GM23248 (cell line): ENCODE results near the gene GLUL. TPM values are rescaled to one million over a fixed set of nuclear protein-coding genes. Genes with fewer than 3 reads are reported as not detected.

ENCODE experiments used
- DNase-seq: peaks from one replicate; pipeline ENCODE4 v3.0.0-alpha.2; 2015
- H2AFZ ChIP-seq: fragments of 200-600 bp; sonication (generic); 2 replicates; pipeline ENCODE4 v1.6.1; 2016; ENCODE audit warnings: antibody characterized with exemption
- H3F3A ChIP-seq: fragments of 200-600 bp; sonication (generic); 2 replicates; pipeline ENCODE4 v1.6.1; 2016; ENCODE audit warnings: mild to moderate bottlenecking, antibody characterized with exemption, mixed run types; ENCODE audit not compliant: insufficient read depth
- H3K27ac ChIP-seq: fragments of 200-600 bp; sonication (generic); 2 replicates; pipeline ENCODE4 v1.5.1; 2016; ENCODE audit warnings: mild to moderate bottlenecking
- H3K27me3 ChIP-seq: fragments of 200-600 bp; sonication (generic); replicated peaks from 2 replicates; pipeline ENCODE4 v1.6.1; 2016; ENCODE audit warnings: mild to moderate bottlenecking; ENCODE audit not compliant: insufficient read depth
- H3K36me3 ChIP-seq: fragments of 200-600 bp; sonication (generic); 2 replicates; pipeline ENCODE4 v1.6.1; 2016; ENCODE audit warnings: low read depth, mild to moderate bottlenecking
- H3K4me1 ChIP-seq: fragments of 200-600 bp; sonication (generic); 2 replicates; pipeline ENCODE4 v1.6.1; 2016; ENCODE audit warnings: mild to moderate bottlenecking; ENCODE audit not compliant: insufficient read depth
- H3K4me2 ChIP-seq: fragments of 200-600 bp; sonication (generic); one replicate; pipeline ENCODE4 v1.6.1; 2016; ENCODE audit warnings: mild to moderate bottlenecking; ENCODE audit not compliant: unreplicated experiment
- H3K4me3 ChIP-seq: fragments of 200-600 bp; sonication (generic); 2 replicates; pipeline ENCODE4 v1.5.1; 2016; ENCODE audit warnings: mild to moderate bottlenecking
- H3K79me2 ChIP-seq: fragments of 200-600 bp; sonication (generic); 2 replicates; pipeline ENCODE4 v1.6.1; 2016; ENCODE audit warnings: mild to moderate bottlenecking; ENCODE audit not compliant: insufficient read depth
- H3K9ac ChIP-seq: fragments of 200-600 bp; sonication (generic); 2 replicates; pipeline ENCODE4 v1.6.1; 2016; ENCODE audit warnings: mild to moderate bottlenecking
- H3K9me2 ChIP-seq: fragments of 200-600 bp; sonication (generic); 2 replicates; pipeline ENCODE4 v1.6.1; 2016; ENCODE audit warnings: mixed run types, mild to moderate bottlenecking, moderate library complexity; ENCODE audit not compliant: insufficient read depth
- H3K9me3 ChIP-seq: fragments of 200-600 bp; sonication (generic); one replicate; pipeline ENCODE4 v1.6.1; 2017; ENCODE audit warnings: low read depth
- H4K20me1 ChIP-seq: fragments of 200-600 bp; sonication (generic); 2 replicates; pipeline ENCODE4 v1.6.0; 2016; ENCODE audit not compliant: insufficient read depth
- EZH2 ChIP-seq: fragments of 200-600 bp; sonication (generic); IDR thresholded peaks from 2 replicates; pipeline ENCODE4 v1.6.1; 2018; ENCODE audit warnings: antibody characterized with exemption, mild to moderate bottlenecking; ENCODE audit not compliant: insufficient read depth, poor library complexity, severe bottlenecking
- EZH2phosphoT487 ChIP-seq: fragments of 200-600 bp; sonication (generic); IDR thresholded peaks from 2 replicates; pipeline ENCODE4 v1.6.1; 2018; ENCODE audit warnings: antibody characterized with exemption, moderate library complexity, mild to moderate bottlenecking, low read depth; ENCODE audit not compliant: insufficient read depth
- WGBS, 2 experiments: methylation state at CpG; one replicate each; pipeline ENCODE4 v1.1.6; 2015 to 2017; ENCODE audit warnings: low lambda C conversion rate in 2 of 2, low coverage in 1 of 2; ENCODE audit errors: missing lambda C conversion rate in 2 of 2; 5-methylcytosine and 5-hydroxymethylcytosine counted together
- in situ Hi-C: fragments of 300-500 bp; cut with MboI; formaldehyde crosslinking; loops from 2 replicates; pipeline ENCODE4 v1.15.0; 2020
- polyA plus RNA-seq: library from polyadenylated mRNA; unstranded; fragments of >200 nt; fragmentation: Nextera tagmentation; extraction: Ambion mirVana; gene quantifications from 2 replicates; pipeline ENCODE4 v1.2.1, GENCODE V29; 2016
- total RNA-seq: library from RNA; depleted of rRNA; stranded (reverse); fragments of >200 nt; shearing (Covaris generic); gene quantifications from 2 replicates; pipeline ENCODE4 v1.2.3, GENCODE V29; 2014

Gene GLUL
- total and polyA plus RNA-seq, 2 experiments from 2014 or later, result 119 to 160 TPM

DNA sequence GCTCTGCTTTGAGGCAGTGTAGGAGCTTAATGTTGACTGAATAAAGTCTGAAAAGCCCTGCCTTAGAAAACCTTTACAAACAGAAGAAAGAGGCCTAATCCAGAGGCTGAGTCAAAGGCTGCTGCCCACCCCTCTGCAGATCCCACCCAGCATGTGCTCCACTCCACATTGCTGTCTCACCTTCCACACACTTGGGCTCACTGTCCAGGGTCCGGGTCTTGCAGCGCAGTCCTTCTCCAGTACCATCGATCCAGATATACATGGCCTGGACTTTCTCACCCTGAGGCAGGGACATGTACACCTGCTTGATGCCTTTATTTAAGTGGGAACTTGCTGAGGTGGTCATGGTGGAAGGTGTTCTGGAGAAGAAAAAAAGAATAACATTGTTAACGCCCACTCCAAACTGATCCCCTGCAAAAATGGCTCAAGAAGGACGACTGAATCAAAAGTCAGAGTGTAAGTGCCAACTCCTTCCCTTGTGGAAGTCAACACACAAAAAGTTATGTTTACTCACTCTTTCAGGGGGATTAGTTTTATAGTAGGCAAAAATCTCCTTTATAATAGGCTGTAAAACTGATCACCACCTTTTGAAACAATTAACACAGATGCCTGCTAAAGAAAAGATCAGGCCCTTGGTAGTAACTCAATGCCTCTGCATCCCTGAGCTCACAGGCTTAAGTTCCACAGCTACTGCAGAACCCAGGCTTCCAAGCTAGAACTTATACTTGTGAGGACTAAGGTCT is 3.0 kb downstream of the GLUL start:
- WGBS, 2 experiments, result 85 to 86% methylated on average over 5 of the region's 5 CpGs
- Histone ChIP-seq H3K4me1 (peaks cover 9% of the 10 kb centered on the region), H3K9me2 (no peaks in the 10 kb centered on the region), H3K9ac (peak overlapping the region; percentile 93), H4K20me1 (no peaks in the 10 kb centered on the region), H3K9me3 (no peaks in the 10 kb centered on the region), H3K79me2 (peaks cover 43% of the 10 kb centered on the region), H3K4me3 (peak overlapping the region; percentile 95), H3K4me2 (peak overlapping the region; percentile 94), H3K27ac (no peak overlapping the region), H3K27me3 (no peaks in the 10 kb centered on the region), H3K36me3 (peaks cover 47% of the 10 kb centered on the region), H2AFZ (no peak overlapping the region), H3F3A (peaks cover 33% of the 10 kb centered on the region)
- DNase-seq, result peak; percentile 22
- no peak for TF ChIP-seq EZH2phosphoT487
- TF ChIP-seq EZH2, result no peak
- in situ Hi-C loops, result no loop called here

DNA sequence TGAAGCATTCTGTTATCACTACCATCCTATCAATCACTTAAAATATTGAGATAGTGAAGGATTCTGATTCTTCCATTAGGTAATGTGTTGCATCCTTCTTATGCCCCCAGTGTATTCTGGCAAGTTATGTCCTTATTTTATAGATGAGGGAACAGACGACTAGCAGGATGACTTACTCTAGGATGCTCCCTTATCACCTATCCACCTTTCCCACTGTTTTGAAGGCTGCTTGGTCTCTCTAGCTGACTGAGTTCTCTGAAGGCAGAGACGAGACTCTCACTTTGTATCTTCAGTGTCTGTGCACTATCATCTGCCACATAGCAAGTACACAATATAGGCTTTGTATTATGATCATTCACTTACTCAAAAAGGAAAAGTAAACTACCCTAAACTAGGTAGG is 4.0 kb downstream of the GLUL start:
- H3K9me2 ChIP-seq, result no peaks in the 10 kb centered on the region
- H3F3A ChIP-seq, result peaks cover 36% of the 10 kb centered on the region
- H3K9me3 ChIP-seq, result no peaks in the 10 kb centered on the region
- H2AFZ ChIP-seq, result no peak overlapping the region
- no peak for DNase-seq
- H3K9ac ChIP-seq, result no peak overlapping the region
- H4K20me1 ChIP-seq, result no peaks in the 10 kb centered on the region
- peaks cover 9% of the 10 kb centered on the region for H3K4me1 ChIP-seq
- no peak overlapping the region for H3K4me3 ChIP-seq
- H3K36me3 ChIP-seq, result peaks cover 57% of the 10 kb centered on the region
- TF ChIP-seq EZH2 (no peak), EZH2phosphoT487 (no peak)
- no peak overlapping the region for H3K4me2 ChIP-seq
- in situ Hi-C loops, result no loop called here
- no peaks in the 10 kb centered on the region for H3K27me3 ChIP-seq
- WGBS, 2 experiments, result 96 to 100% methylated on average over 2 of the region's 2 CpGs
- peaks cover 43% of the 10 kb centered on the region for H3K79me2 ChIP-seq
- no peak overlapping the region for H3K27ac ChIP-seq

DNA sequence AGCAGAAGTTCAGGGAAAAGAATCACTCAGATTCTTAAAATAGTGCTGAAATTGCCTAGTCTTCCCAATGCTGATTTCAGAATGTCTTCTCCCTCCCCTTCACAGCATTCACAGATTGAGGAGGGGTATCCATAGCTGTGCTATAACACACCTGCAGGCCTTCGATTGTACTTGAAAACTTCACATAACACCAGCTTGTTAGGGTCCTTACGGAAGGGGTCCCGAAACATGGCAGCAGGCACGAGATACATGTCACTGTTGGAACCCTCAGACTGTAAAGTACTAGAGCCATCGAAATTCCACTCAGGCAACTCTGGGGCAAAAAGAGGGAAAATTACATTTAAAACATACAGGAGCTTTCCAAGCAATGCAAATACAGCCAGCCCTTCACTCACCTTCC is 4.6 kb downstream of the GLUL start:
- H3K36me3 ChIP-seq, result peaks cover 59% of the 10 kb centered on the region
- H3K79me2 ChIP-seq, result peaks cover 43% of the 10 kb centered on the region
- no peak overlapping the region for H2AFZ ChIP-seq
- H3K9me3 ChIP-seq, result no peaks in the 10 kb centered on the region
- WGBS, 2 experiments, result 82 to 83% methylated on average over 5 of the region's 5 CpGs
- no peaks in the 10 kb centered on the region for H3K27me3 ChIP-seq
- in situ Hi-C loops, result no loop called here
- no peak overlapping the region for H3K27ac ChIP-seq
- H3K4me2 ChIP-seq, result no peak overlapping the region
- H3K4me3 ChIP-seq, result no peak overlapping the region
- H3F3A ChIP-seq, result peaks cover 37% of the 10 kb centered on the region
- H3K4me1 ChIP-seq, result peaks cover 9% of the 10 kb centered on the region
- H3K9me2 ChIP-seq, result no peaks in the 10 kb centered on the region
- H3K9ac ChIP-seq, result no peak overlapping the region
- DNase-seq, result no peak
- TF ChIP-seq EZH2phosphoT487, result no peak
- TF ChIP-seq EZH2, result no peak
- no peaks in the 10 kb centered on the region for H4K20me1 ChIP-seq

DNA sequence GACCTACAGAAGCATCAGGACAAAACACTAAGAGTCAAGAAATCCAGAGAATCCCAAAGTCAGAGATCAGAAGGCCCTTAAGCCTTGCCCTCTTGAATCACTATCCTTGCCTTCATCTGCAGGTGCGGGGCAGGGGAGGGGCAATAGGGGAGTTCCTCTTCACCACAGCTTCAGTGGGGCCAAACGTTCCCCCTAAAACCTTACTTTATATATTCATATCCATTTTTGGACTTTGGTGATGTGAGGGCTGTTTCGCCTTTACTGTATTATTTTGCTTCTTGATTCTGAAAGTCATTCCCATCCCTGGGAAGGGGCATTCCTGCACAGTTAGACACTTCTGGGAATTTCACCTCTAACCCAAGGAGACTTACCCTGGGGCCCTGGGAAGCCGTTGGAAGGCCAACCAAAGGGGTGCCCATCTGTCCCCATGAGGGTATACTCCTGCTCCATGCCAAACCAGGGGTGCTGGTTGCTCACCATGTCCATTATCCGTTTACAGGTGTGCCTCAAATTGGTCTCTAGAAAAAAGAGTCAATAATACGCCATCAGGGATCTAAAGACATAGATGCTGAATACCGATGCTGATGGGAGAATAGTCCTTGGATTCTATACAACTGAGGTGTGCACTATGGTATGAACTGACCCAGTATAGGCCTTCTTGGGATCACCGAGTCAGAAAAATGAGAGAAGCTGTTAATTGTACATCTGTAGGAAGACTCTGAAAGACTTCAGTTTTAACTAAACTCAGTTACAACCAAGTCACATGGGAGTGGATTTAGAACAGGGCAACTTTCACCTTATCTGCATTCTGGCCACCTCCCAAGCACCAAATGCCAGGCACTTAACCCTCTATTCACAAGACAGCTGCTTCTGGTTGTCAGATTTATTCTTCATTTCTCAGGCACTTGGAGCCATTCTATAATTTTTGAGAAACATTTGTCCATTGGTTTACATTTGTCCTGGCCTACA is 5.4 kb downstream of the GLUL start:
- H3K27me3 ChIP-seq, result no peaks in the 10 kb centered on the region
- H3K36me3 ChIP-seq, result peaks cover 59% of the 10 kb centered on the region

More for the DNA sequence above, 5.4 kb downstream of the GLUL start:
- no peak for TF ChIP-seq EZH2
- TF ChIP-seq EZH2phosphoT487, result no peak
- Histone ChIP-seq H3K4me3 (no peak overlapping the region), H4K20me1 (no peaks in the 10 kb centered on the region), H2AFZ (no peak overlapping the region), H3K9me2 (no peaks in the 10 kb centered on the region), H3K4me2 (no peak overlapping the region), H3K79me2 (peaks cover 43% of the 10 kb centered on the region), H3K9me3 (no peaks in the 10 kb centered on the region), H3K27ac (no peak overlapping the region), H3F3A (peaks cover 45% of the 10 kb centered on the region), H3K9ac (no peak overlapping the region), H3K4me1 (peaks cover 9% of the 10 kb centered on the region)
- DNase-seq, result no peak
- in situ Hi-C loops, result no loop called here
- WGBS, 2 experiments, result 93 to 95% methylated on average over 8 of the region's 8 CpGs
